Measurements from ENCODE around the gene DNMT1. TPM values are rescaled to one million over a fixed set of nuclear protein-coding genes. Genes with fewer than 3 reads are reported as not detected.

The DNMT1 gene
- total RNA-seq, 1 experiment from 2014 or later = 227 TPM

- H3K56ac ChIP-seq (ENCODE audit: insufficient read length, low read depth, low read length) = no peak overlapping the region
- Mint-ChIP-seq H3K36me3 (ENCODE audit: insufficient read depth in 1 of 3, low read depth in 3 of 3) (no peaks in the 10 kb centered on the region; a peak in 1 of 7 replicates), H3K4me3 (no peak overlapping the region), H3K4me1 (peaks cover 9 to 14% of the 10 kb centered on the region in 2 experiments), H3K9me3 (peaks cover 6 to 8% of the 10 kb centered on the region in 2 experiments; a peak in 2 of 5 replicates), H3K27ac (no peak overlapping the region), H3K27me3 (ENCODE audit: low read depth) (peaks cover 7% of the 10 kb centered on the region; the same call in 1 of the 2 replicates)
- H2AK5ac ChIP-seq (ENCODE audit: insufficient read length, low read length) = no peak overlapping the region
- no peak overlapping the region for H2BK12ac ChIP-seq (ENCODE audit: insufficient read length, low read depth, low read length)
- H3K79me1 ChIP-seq (ENCODE audit: insufficient read depth, low read depth, low read length, poor library complexity, severe bottlenecking) = no peaks in the 10 kb centered on the region
- H3K4me1 ChIP-seq (ENCODE audit: insufficient read depth, low read length) = 0 out of 2 replicates have a peak, but pooled peaks cover 2% of the 10 kb centered on the region
- H3K79me2 ChIP-seq (ENCODE audit: insufficient read depth, low read length) = no peaks in the 10 kb centered on the region
- no peak overlapping the region for H4K5ac ChIP-seq (ENCODE audit: insufficient read length, low read depth, low read length)
- H3K14ac ChIP-seq (ENCODE audit: insufficient read depth, low read length) = no peak overlapping the region
- H3K4me2 ChIP-seq (ENCODE audit: insufficient read depth, insufficient read length, low read length) = no peak overlapping the region
- H4K8ac ChIP-seq (replicated peaks; ENCODE audit: insufficient read length, low read depth, low read length) = no peak overlapping the region
- H4K91ac ChIP-seq (ENCODE audit: insufficient read length, low read depth, low read length) = no peak overlapping the region
- no peak overlapping the region for H3T11ph ChIP-seq (ENCODE audit: low read length)
- no peak overlapping the region for H3K4ac ChIP-seq (ENCODE audit: low read depth, low read length)
- H3K9me3 ChIP-seq (ENCODE audit: control insufficient read depth, low read depth, low read length) = no peaks in the 10 kb centered on the region
- no peak overlapping the region for H2BK120ac ChIP-seq (ENCODE audit: low read depth, low read length, poor library complexity, severe bottlenecking)
- no peaks in the 10 kb centered on the region for H3K23me2 ChIP-seq (ENCODE audit: insufficient read length, low read depth, low read length, poor library complexity, severe bottlenecking)
- H3K9ac ChIP-seq (ENCODE audit: extremely low read depth, insufficient read length, low read length) = no peak overlapping the region
- no peak overlapping the region for H2BK5ac ChIP-seq (ENCODE audit: insufficient read length, low read length)
- H3K18ac ChIP-seq (ENCODE audit: insufficient read length, low read depth, low read length) = no peak overlapping the region
- WGBS (ENCODE audit: extremely low coverage, insufficient read length, low lambda C conversion rate) = no CpG with 5 or more reads among the region's 3 CpGs
- no peaks in the 10 kb centered on the region for H3K27me3 ChIP-seq (ENCODE audit: insufficient read depth, low read length)
- H2BK15ac ChIP-seq (ENCODE audit: low read depth, low read length) = no peak overlapping the region
- no peak overlapping the region for H2AFZ ChIP-seq (ENCODE audit: low read length)
- no peaks in the 10 kb centered on the region for H4K20me1 ChIP-seq (ENCODE audit: control insufficient read depth, insufficient read depth, insufficient read length)
- no peak for DNase-seq
- TF ChIP-seq CTCF (conservative IDR thresholded peaks at IDR 0.05) = no peak
- no peak overlapping the region for H2BK20ac ChIP-seq (ENCODE audit: low read depth, low read length, poor library complexity, severe bottlenecking)
- no peak overlapping the region for H3K23ac ChIP-seq (ENCODE audit: insufficient read length, low read depth, low read length)
- no peak overlapping the region for H3K27ac ChIP-seq (ENCODE audit: insufficient read length, low read depth, low read length)
Observed at GRCh38 chr19:10203686-10204085, 8.9 kb upstream of the DNMT1 start.

Data from H9 (cell line).